Measurements from ENCODE around the gene NOSTRIN.

Gene NOSTRIN

GRCh38 chr2:168896783-168897182 is 94.3 kb downstream of the NOSTRIN start:
- FAIRE-seq (no peak), DNase-seq (ENCODE audit: insufficient read length, low spot score) (no peak)

GRCh38 chr2:168897449-168897848 is 95.0 kb downstream of the NOSTRIN start:
- FAIRE-seq (no peak), DNase-seq (ENCODE audit: insufficient read length, low spot score) (no peak)
- no peak for TF ChIP-seq CTCF (IDR thresholded peaks at IDR 0.05; ENCODE audit: insufficient read depth, missing control alignments)

More at GRCh38 chr2:168896783-168897182, 94.3 kb downstream of the NOSTRIN start:
- TF ChIP-seq CTCF (IDR thresholded peaks at IDR 0.05; ENCODE audit: insufficient read depth, missing control alignments), result no peak

GRCh38 chr2:168901003-168901402 is 98.6 kb downstream of the NOSTRIN start, which contains the start of gene G6PC2:
Gene G6PC2 (plus strand): TSS chr2:168901291. CDS start chr2:168901332, 41 bp downstream.
- no peak for DNase-seq (ENCODE audit: insufficient read length, low spot score)
- TF ChIP-seq CTCF (IDR thresholded peaks at IDR 0.05; ENCODE audit: insufficient read depth, missing control alignments), result no peak
- no peak for FAIRE-seq

GRCh38 chr2:168903888-168904287 is 101.5 kb downstream of the NOSTRIN start:
- TF ChIP-seq CTCF (IDR thresholded peaks at IDR 0.05; ENCODE audit: insufficient read depth, missing control alignments), result no peak
- DNase-seq (ENCODE audit: insufficient read length, low spot score) (no peak), FAIRE-seq (no peak)

- DNase-seq (ENCODE audit: insufficient read length, low spot score), result no peak
- no peak for TF ChIP-seq CTCF (IDR thresholded peaks at IDR 0.05; ENCODE audit: insufficient read depth, missing control alignments)
- no peak for FAIRE-seq
These were observed 101.9 kb downstream of the NOSTRIN start for GRCh38 chr2:168904358-168904757.

- FAIRE-seq (no peak), DNase-seq (ENCODE audit: insufficient read length, low spot score) (no peak)
- TF ChIP-seq CTCF (IDR thresholded peaks at IDR 0.05; ENCODE audit: insufficient read depth, missing control alignments), result no peak
These were observed 105.7 kb downstream of the NOSTRIN start for GRCh38 chr2:168907940-168908662.

- no peak for TF ChIP-seq CTCF (IDR thresholded peaks at IDR 0.05; ENCODE audit: insufficient read depth, missing control alignments)
- DNase-seq (ENCODE audit: insufficient read length, low spot score) (no peak), FAIRE-seq (no peak)
These were observed 107.9 kb downstream of the NOSTRIN start for GRCh38 chr2:168910330-168910729.

All from D721Med (cell line).